IMR-90 (cell line): ENCODE data around the gene PGA3. TPM values are rescaled to one million over a fixed set of nuclear protein-coding genes. Genes with fewer than 3 reads are reported as not detected.

Experiments used
- ATAC-seq: fragments of 200-7000 bp; cut with Tn5 transposase; 2 replicates; pipeline ENCODE4 v1.9.1; 2020; ENCODE audit warnings: low read depth, mild to moderate bottlenecking, moderate library complexity
- BruUV-seq: library from RNA; stranded (reverse); fragments of 400-500 nt; replicated peaks from 2 replicates; lab custom pipeline; 2021; lab: Mats Ljungman, UMichigan
- CTCF ChIA-PET: fragments of 300-600 bp; formaldehyde crosslinking; extraction: SDS; loops from one replicate; lab custom pipeline; 2021; ENCODE audit warnings: antibody characterized with exemption; lab: Yijun Ruan, JAX
- POLR2A ChIA-PET: fragments of 300-600 bp; sonication (Branson Sonifier 250); formaldehyde crosslinking; loops from one replicate; lab custom pipeline; 2022; ENCODE audit warnings: antibody characterized with exemption; ENCODE audit not compliant: unreplicated experiment; lab: Charles Lee
- DNase-seq: peaks from one replicate; pipeline ENCODE4 v3.0.0; 2013
- H2AFZ ChIP-seq: replicated peaks from 2 replicates; pipeline ENCODE3; 2013; ENCODE audit warnings: low read length, mild to moderate bottlenecking; ENCODE audit not compliant: poor library complexity
- H2AK5ac ChIP-seq: 2 replicates; pipeline ENCODE4 v1.6.1; 2013; ENCODE audit warnings: low read depth, low read length, inconsistent platforms
- H2AK9ac ChIP-seq: replicated peaks from 2 replicates; pipeline ENCODE3; 2013; ENCODE audit warnings: mild to moderate bottlenecking, low read depth, low read length, moderate library complexity; ENCODE audit not compliant: poor library complexity
- H2BK120ac ChIP-seq: 2 replicates; pipeline ENCODE4 v1.6.1; 2013; ENCODE audit warnings: low read depth, low read length, inconsistent platforms
- H2BK15ac ChIP-seq: 3 replicates; pipeline ENCODE4 v1.6.1; 2013; ENCODE audit warnings: low read depth, low read length, inconsistent platforms
- H2BK20ac ChIP-seq: 2 replicates; pipeline ENCODE4 v1.6.1; 2013; ENCODE audit warnings: low read depth, mild to moderate bottlenecking, inconsistent platforms, low read length, moderate library complexity
- H2BK5ac ChIP-seq: 2 replicates; pipeline ENCODE4 v1.6.1; 2013; ENCODE audit warnings: mild to moderate bottlenecking, low read depth, low read length, inconsistent platforms; ENCODE audit not compliant: poor library complexity, severe bottlenecking
- H3K14ac ChIP-seq: replicated peaks from 2 replicates; pipeline ENCODE4 v1.6.1; 2013; ENCODE audit warnings: low read depth, low read length, inconsistent platforms
- H3K18ac ChIP-seq: 2 replicates; pipeline ENCODE4 v1.6.1; 2013; ENCODE audit warnings: low read depth, low read length, control low read depth
- H3K23ac ChIP-seq: 2 replicates; pipeline ENCODE4 v1.6.1; 2013; ENCODE audit warnings: low read depth, low read length, inconsistent platforms
- H3K27ac ChIP-seq: 2 replicates; pipeline ENCODE4 v1.5.1; 2013; ENCODE audit warnings: mild to moderate bottlenecking, control low read depth, low read length; ENCODE audit not compliant: insufficient read depth
- H3K27me3 ChIP-seq: 2 replicates; pipeline ENCODE4 v1.6.1; 2013; ENCODE audit warnings: low read length; ENCODE audit not compliant: control insufficient read depth, insufficient read depth
- H3K36me3 ChIP-seq: 2 replicates; pipeline ENCODE4 v1.6.1; 2013; ENCODE audit warnings: low read length, mixed read lengths; ENCODE audit not compliant: control insufficient read depth, insufficient read depth
- H3K4ac ChIP-seq: 2 replicates; pipeline ENCODE4 v1.6.1; 2013; ENCODE audit warnings: low read depth, low read length, inconsistent platforms
- H3K4me1 ChIP-seq: 2 replicates; pipeline ENCODE4 v1.6.1; 2013; ENCODE audit warnings: low read length, mixed read lengths; ENCODE audit not compliant: control insufficient read depth, insufficient read depth
- H3K4me2 ChIP-seq: 2 replicates; pipeline ENCODE4 v1.6.1; 2013; ENCODE audit warnings: low read depth, mild to moderate bottlenecking, control low read depth, low read length, moderate library complexity
- H3K4me3 ChIP-seq: 2 replicates; pipeline ENCODE4 v1.5.1; 2013; ENCODE audit warnings: low read depth, mild to moderate bottlenecking, control low read depth, low read length, moderate library complexity; ENCODE audit not compliant: insufficient read depth
- H3K56ac ChIP-seq: 2 replicates; pipeline ENCODE4 v1.6.1; 2013; ENCODE audit warnings: low read length, inconsistent platforms; ENCODE audit not compliant: insufficient read depth; ENCODE audit errors: extremely low read depth
- H3K79me1 ChIP-seq, 2 experiments: 2 replicates each; pipeline ENCODE4 v1.6.1; 2013; ENCODE audit warnings: low read length in 2 of 2, inconsistent platforms in 1 of 2, low read depth in 1 of 2
- H3K9ac ChIP-seq: 2 replicates; pipeline ENCODE4 v1.6.1; 2013; ENCODE audit warnings: low read depth, low read length, control low read depth
- H3K9me1 ChIP-seq: 2 replicates; pipeline ENCODE4 v1.6.1; 2013; ENCODE audit warnings: low read length, inconsistent platforms; ENCODE audit not compliant: insufficient read depth
- H3K9me3 ChIP-seq: 2 replicates; pipeline ENCODE4 v1.6.1; 2013; ENCODE audit warnings: low read length; ENCODE audit not compliant: control insufficient read depth, insufficient read depth
- H4K20me1 ChIP-seq: 2 replicates; pipeline ENCODE4 v1.6.1; 2013; ENCODE audit warnings: low read length, inconsistent platforms; ENCODE audit not compliant: insufficient read depth
- H4K5ac ChIP-seq: 2 replicates; pipeline ENCODE4 v1.6.1; 2013; ENCODE audit warnings: mild to moderate bottlenecking, low read depth, low read length, control low read depth
- H4K8ac ChIP-seq, 2 experiments: 2 replicates each; pipeline ENCODE4 v1.6.1; 2013; ENCODE audit warnings: low read depth in 2 of 2, low read length in 2 of 2, control low read depth in 1 of 2, inconsistent platforms in 1 of 2
- H4K91ac ChIP-seq: 2 replicates; pipeline ENCODE4 v1.6.1; 2013; ENCODE audit warnings: low read depth, low read length, inconsistent platforms; ENCODE audit not compliant: insufficient read depth
- BHLHE40 ChIP-seq: fragments of 150-350 bp; IDR thresholded peaks from 2 replicates; pipeline ENCODE4 v1.6.1; 2016; ENCODE audit warnings: mild to moderate bottlenecking, low read depth, low read length
- CEBPB ChIP-seq: IDR thresholded peaks from 2 replicates; pipeline ENCODE4 v1.6.1; 2012; ENCODE audit warnings: low read depth, low read length, improper control_type of control experiment
- CHD1 ChIP-seq: IDR thresholded peaks from 2 replicates; pipeline ENCODE4 v1.6.1; 2012; ENCODE audit warnings: low read depth, low read length, improper control_type of control experiment
- CTCF ChIP-seq: conservative IDR thresholded peaks from 2 replicates; pipeline ENCODE4 v1.5.1; 2012; ENCODE audit warnings: mild to moderate bottlenecking, low read depth, low read length, improper control_type of control experiment
- FOS ChIP-seq: fragments of 150-350 bp; IDR thresholded peaks from 2 replicates; pipeline ENCODE4 v1.6.1; 2016; ENCODE audit warnings: low read depth, low read length
- MAFK ChIP-seq: IDR thresholded peaks from 2 replicates; pipeline ENCODE4 v1.6.1; 2012; ENCODE audit warnings: low read depth, low read length, improper control_type of control experiment
- MAZ ChIP-seq: IDR thresholded peaks from 2 replicates; pipeline ENCODE4 v1.6.1; 2012; ENCODE audit warnings: low read depth, mild to moderate bottlenecking, low read length, improper control_type of control experiment, moderate library complexity, borderline replicate concordance
- MXI1 ChIP-seq: IDR thresholded peaks from 2 replicates; pipeline ENCODE4 v1.6.1; 2012; ENCODE audit warnings: low read depth, mild to moderate bottlenecking, low read length, moderate library complexity, borderline replicate concordance
- NFE2L2 ChIP-seq: fragments of 150-350 bp; IDR thresholded peaks from 2 replicates; pipeline ENCODE4 v1.6.1; 2016; ENCODE audit warnings: low read depth, mild to moderate bottlenecking, low read length
- POLR2A ChIP-seq: IDR thresholded peaks from 2 replicates; pipeline ENCODE4 v1.6.1; 2012; ENCODE audit warnings: mild to moderate bottlenecking, low read depth, low read length
- RAD21 ChIP-seq: IDR thresholded peaks from 2 replicates; pipeline ENCODE4 v1.6.1; 2012; ENCODE audit warnings: low read length, improper control_type of control experiment
- RCOR1 ChIP-seq: IDR thresholded peaks from 2 replicates; pipeline ENCODE4 v1.6.1; 2012; ENCODE audit warnings: mild to moderate bottlenecking, low read length, improper control_type of control experiment; ENCODE audit not compliant: insufficient replicate concordance
- RFX5 ChIP-seq: IDR thresholded peaks from 2 replicates; pipeline ENCODE4 v1.8.0; 2012; ENCODE audit warnings: low read depth, mild to moderate bottlenecking, low read length, moderate library complexity
- SMC3 ChIP-seq: fragments of 150-350 bp; IDR thresholded peaks from 2 replicates; pipeline ENCODE4 v1.6.1; 2016; ENCODE audit warnings: low read depth, mild to moderate bottlenecking, antibody characterized with exemption, low read length, moderate library complexity
- USF2 ChIP-seq: fragments of 150-350 bp; IDR thresholded peaks from 2 replicates; pipeline ENCODE4 v1.6.1; 2017; ENCODE audit warnings: mild to moderate bottlenecking, antibody characterized with exemption, low read length, low read depth
- WGBS, 2 experiments: methylation state at CpG; one replicate each; pipeline versions ENCODE4 v1.1.5 to v1.1.7; 2013; ENCODE audit warnings: missing lambda C conversion rate in 2 of 2; ENCODE audit not compliant: insufficient read length in 1 of 2; ENCODE audit errors: extremely low coverage in 2 of 2; 5-methylcytosine and 5-hydroxymethylcytosine counted together
- dilution Hi-C: fragments of 300-500 bp; cut with HindIII; formaldehyde crosslinking; loops from one replicate; pipeline ENCODE4 v1.14.3; 2018; ENCODE audit warnings: low sequenced_read_pairs; ENCODE audit not compliant: unreplicated experiment
- in situ Hi-C: fragments of 300-500 bp; cut with MboI; formaldehyde crosslinking; loops from 3 replicates; pipeline ENCODE4 v1.14.3; 2019; ENCODE audit warnings: low sequenced_read_pairs, inconsistent platforms, mixed read lengths
- intact Hi-C: fragments of 100-400 bp; cut with micrococcal nuclease; formaldehyde crosslinking; loops from 2 replicates; pipeline ENCODE4 v1.10.0; 2022
- polyA plus RNA-seq, 3 experiments: library from polyadenylated mRNA; depleted of rRNA; stranded (reverse); fragments of >200 nt; gene quantifications; 2 replicates each; pipeline ENCODE4 v1.2.3, GENCODE V29; 2012; ENCODE audit warnings: low replicate concordance in 1 of 3
- total RNA-seq: library from RNA; depleted of rRNA; stranded (reverse); fragments of >200 nt; gene quantifications from 2 replicates; pipeline ENCODE4 v1.2.3, GENCODE V29; 2012
- TF ChIP-seq, protein P1 (sequence below): fragments of 150-350 bp; IDR thresholded peaks from 2 replicates; pipeline ENCODE4 v1.6.1; 2016; ENCODE audit warnings: low read depth, mild to moderate bottlenecking, low read length, moderate library complexity, borderline replicate concordance

The PGA3 gene
- total and polyA plus RNA-seq, 2 of the 4 experiments (the other 2 are of a cell fraction) = 0.18 TPM; not detected in 1

GRCh38 chr11:61193596-61193995 lies 9.7 kb upstream of the PGA3 start:
- Histone ChIP-seq H2BK15ac (no peak overlapping the region), H3K56ac (no peak overlapping the region), H3K9me3 (peaks cover 3% of the 10 kb centered on the region), H3K9me1 (no peaks in the 10 kb centered on the region), H2AFZ (no peak overlapping the region), H3K23ac (no peak overlapping the region), H2AK9ac (no peak overlapping the region), H2BK20ac (no peak overlapping the region), H4K91ac (no peak overlapping the region), H2AK5ac (no peak overlapping the region), H4K8ac (no peak overlapping the region), H3K9ac (no peak overlapping the region), H3K14ac (no peak overlapping the region), H3K4ac (no peak overlapping the region), H3K18ac (no peak overlapping the region), H2BK120ac (no peak overlapping the region), H3K27me3 (peaks cover 24% of the 10 kb centered on the region), H3K79me1 (no peaks in the 10 kb centered on the region), H2BK5ac (no peak overlapping the region), H4K20me1 (no peaks in the 10 kb centered on the region), H3K4me2 (no peak overlapping the region), H3K4me3 (no peak overlapping the region), H3K36me3 (no peaks in the 10 kb centered on the region), H3K27ac (no peak overlapping the region), H3K4me1 (no peaks in the 10 kb centered on the region), H4K5ac (no peak overlapping the region)
- 50% methylated on average over 2 of the region's 12 CpGs; no CpG with 5 or more reads in 1 of the 2 experiments for WGBS, 2 experiments
- in situ Hi-C loops = loop anchor here (5.0 kb wide), 1 partner anchor 64 kb away; no protein-coding TSS in a partner anchor
- ChIA-PET CTCF (no interaction called here), POLR2A (no interaction called here)
- TF ChIP-seq, protein P1, sequence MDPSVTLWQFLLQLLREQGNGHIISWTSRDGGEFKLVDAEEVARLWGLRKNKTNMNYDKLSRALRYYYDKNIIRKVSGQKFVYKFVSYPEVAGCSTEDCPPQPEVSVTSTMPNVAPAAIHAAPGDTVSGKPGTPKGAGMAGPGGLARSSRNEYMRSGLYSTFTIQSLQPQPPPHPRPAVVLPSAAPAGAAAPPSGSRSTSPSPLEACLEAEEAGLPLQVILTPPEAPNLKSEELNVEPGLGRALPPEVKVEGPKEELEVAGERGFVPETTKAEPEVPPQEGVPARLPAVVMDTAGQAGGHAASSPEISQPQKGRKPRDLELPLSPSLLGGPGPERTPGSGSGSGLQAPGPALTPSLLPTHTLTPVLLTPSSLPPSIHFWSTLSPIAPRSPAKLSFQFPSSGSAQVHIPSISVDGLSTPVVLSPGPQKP = no peak
- TF ChIP-seq CTCF (no peak), FOS (no peak), USF2 (no peak), CHD1 (no peak), MAZ (no peak), NFE2L2 (no peak), RAD21 (no peak), RFX5 (no peak), RCOR1 (no peak), SMC3 (no peak), POLR2A (no peak), MXI1 (no peak), MAFK (no peak), BHLHE40 (no peak), CEBPB (no peak)
- dilution Hi-C loops = no loop called here
- intact Hi-C loops = no loop called here
- no peak for ATAC-seq
- no peak for DNase-seq
- no TSS peak for BruUV-seq
